NOMO-1 treated with dmso at 0.1 percent for 144 hours (cell line): ENCODE results near the gene AP2A1.

Experiments
- DNase-seq: peaks from one replicate; lab custom pipeline; 2025; ENCODE audit not compliant: unreplicated experiment; lab: John Stamatoyannopoulos, UW

AP2A1 gene

GRCh38 chr19:49837009-49837310, 70.2 kb downstream of the AP2A1 start:
- no peak for DNase-seq

- DNase-seq = no peak
These were observed 70.6 kb downstream of the AP2A1 start for GRCh38 chr19:49837425-49837824.

GRCh38 chr19:49838885-49839588, 72.2 kb downstream of the AP2A1 start:
- no peak for DNase-seq

- no peak for DNase-seq
These were observed 72.9 kb downstream of the AP2A1 start for GRCh38 chr19:49839713-49840112.

GRCh38 chr19:49840321-49840720, 73.5 kb downstream of the AP2A1 start:
- no peak for DNase-seq

- DNase-seq = no peak
These were observed 74.0 kb downstream of the AP2A1 start for GRCh38 chr19:49840736-49841249.

- peak; percentile 35 for DNase-seq
These were observed 76.5 kb downstream of the AP2A1 start for GRCh38 chr19:49843265-49843664.

- peak; percentile 79 for DNase-seq
These were observed 77.6 kb downstream of the AP2A1 start for GRCh38 chr19:49844138-49845095.

- no peak for DNase-seq
These were observed 78.6 kb downstream of the AP2A1 start for GRCh38 chr19:49845414-49845813.

- DNase-seq = no peak
These were observed 79.6 kb downstream of the AP2A1 start for GRCh38 chr19:49846408-49846807.

- peak; percentile 50 for DNase-seq
These were observed 81.2 kb downstream of the AP2A1 start for GRCh38 chr19:49847731-49848696.

GRCh38 chr19:49848938-49849337, 82.1 kb downstream of the AP2A1 start:
- DNase-seq = no peak

GRCh38 chr19:49849433-49850220, 82.8 kb downstream of the AP2A1 start:
- DNase-seq = no peak

- no peak for DNase-seq
These were observed 83.4 kb downstream of the AP2A1 start for GRCh38 chr19:49850221-49850486.

GRCh38 chr19:49850487-49851342, 83.9 kb downstream of the AP2A1 start, which contains the start of gene PTOV1:
Gene PTOV1 (plus strand): TSS chr19:49851159.
- peak; percentile 83 for DNase-seq

GRCh38 chr19:49851456-49852259, 84.9 kb downstream of the AP2A1 start:
- no peak for DNase-seq

GRCh38 chr19:49852631-49853126, 85.9 kb downstream of the AP2A1 start:
- DNase-seq = no peak

GRCh38 chr19:49853852-49854377, 87.1 kb downstream of the AP2A1 start:
- DNase-seq = no peak
